ENCODE data around the gene PRIM2.
"Not testable (repeated sequence)": the region's sequence is repeated elsewhere in the genome, so short reads cannot be mapped to it uniquely, and the experiment has no call there.

DNA sequence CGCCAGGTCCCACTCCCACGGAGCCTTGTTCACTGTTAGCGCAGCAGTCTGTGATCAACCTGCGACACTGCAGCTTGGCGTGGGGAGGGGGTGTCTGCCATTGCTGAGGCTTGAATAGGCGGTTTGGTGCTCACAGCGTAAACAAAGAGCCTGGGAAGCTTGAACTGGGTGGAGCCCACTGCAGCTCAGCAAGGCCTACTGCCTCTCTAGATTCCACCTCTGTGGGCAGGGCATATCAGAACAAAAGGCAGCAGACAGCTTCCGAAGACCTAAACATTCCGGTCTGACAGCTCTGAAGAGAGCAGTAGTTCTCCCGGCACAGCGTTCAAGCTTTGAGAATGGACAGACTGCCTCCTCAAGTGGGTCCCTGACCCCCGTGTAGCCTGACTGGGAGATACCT, 29.3 kb upstream of the PRIM2 start:
- TF ChIP-seq, protein P1, sequence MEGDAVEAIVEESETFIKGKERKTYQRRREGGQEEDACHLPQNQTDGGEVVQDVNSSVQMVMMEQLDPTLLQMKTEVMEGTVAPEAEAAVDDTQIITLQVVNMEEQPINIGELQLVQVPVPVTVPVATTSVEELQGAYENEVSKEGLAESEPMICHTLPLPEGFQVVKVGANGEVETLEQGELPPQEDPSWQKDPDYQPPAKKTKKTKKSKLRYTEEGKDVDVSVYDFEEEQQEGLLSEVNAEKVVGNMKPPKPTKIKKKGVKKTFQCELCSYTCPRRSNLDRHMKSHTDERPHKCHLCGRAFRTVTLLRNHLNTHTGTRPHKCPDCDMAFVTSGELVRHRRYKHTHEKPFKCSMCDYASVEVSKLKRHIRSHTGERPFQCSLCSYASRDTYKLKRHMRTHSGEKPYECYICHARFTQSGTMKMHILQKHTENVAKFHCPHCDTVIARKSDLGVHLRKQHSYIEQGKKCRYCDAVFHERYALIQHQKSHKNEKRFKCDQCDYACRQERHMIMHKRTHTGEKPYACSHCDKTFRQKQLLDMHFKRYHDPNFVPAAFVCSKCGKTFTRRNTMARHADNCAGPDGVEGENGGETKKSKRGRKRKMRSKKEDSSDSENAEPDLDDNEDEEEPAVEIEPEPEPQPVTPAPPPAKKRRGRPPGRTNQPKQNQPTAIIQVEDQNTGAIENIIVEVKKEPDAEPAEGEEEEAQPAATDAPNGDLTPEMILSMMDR (IDR thresholded peaks at IDR 0.05; ENCODE audit: poor library complexity), result not testable (repeated sequence)
- not testable (repeated sequence) for TF ChIP-seq EZH2phosphoT487 (IDR thresholded peaks at IDR 0.05; ENCODE audit: low read depth, severe bottlenecking, unreplicated experiment)

All from hepatocyte (in vitro differentiated cells).